OCI-LY1 (cell line): ENCODE data around the gene SRPX2.

ENCODE experiments used
- H2AFZ ChIP-seq: fragments of 200-600 bp; sonication (generic), shearing (Covaris generic); 2 replicates; pipeline ENCODE4 v1.6.0; 2014; ENCODE audit warnings: antibody characterized with exemption, mild to moderate bottlenecking, low read length
- H3F3A ChIP-seq: fragments of 200-600 bp; sonication (generic), shearing (Covaris generic); 2 replicates; pipeline ENCODE4 v1.6.0; 2014; ENCODE audit warnings: mild to moderate bottlenecking, antibody characterized with exemption, low read length, moderate library complexity; ENCODE audit not compliant: insufficient read depth
- H3K27ac ChIP-seq: fragments of 200-600 bp; sonication (generic); 2 replicates; pipeline ENCODE4 v1.5.1; 2014; ENCODE audit warnings: low read length, mixed run types, mild to moderate bottlenecking, low read depth; ENCODE audit not compliant: poor library complexity, severe bottlenecking
- H3K27me3 ChIP-seq: fragments of 200-600 bp; sonication (generic); 2 replicates; pipeline ENCODE4 v1.6.0; 2014; ENCODE audit warnings: antibody characterized with exemption, mild to moderate bottlenecking, low read length, moderate library complexity; ENCODE audit not compliant: insufficient read depth
- H3K36me3 ChIP-seq: fragments of 200-600 bp; sonication (generic); 2 replicates; pipeline ENCODE4 v1.6.1; 2014; ENCODE audit warnings: mild to moderate bottlenecking, antibody characterized with exemption, low read length, moderate library complexity, mixed read lengths; ENCODE audit not compliant: insufficient read depth
- H3K4me1 ChIP-seq: fragments of 200-600 bp; sonication (generic); 2 replicates; pipeline ENCODE4 v1.5.1; 2014; ENCODE audit warnings: mild to moderate bottlenecking, low read length, moderate library complexity; ENCODE audit not compliant: insufficient read depth, severe bottlenecking
- H3K4me2 ChIP-seq: fragments of 200-600 bp; sonication (generic), shearing (Covaris generic); 2 replicates; pipeline ENCODE4 v1.6.1; 2014; ENCODE audit warnings: low read length
- H3K4me3 ChIP-seq: fragments of 200-600 bp; sonication (generic); 2 replicates; pipeline ENCODE4 v1.5.1; 2014; ENCODE audit warnings: low read length, low read depth, mild to moderate bottlenecking, mixed read lengths; ENCODE audit not compliant: poor library complexity, severe bottlenecking
- H3K79me2 ChIP-seq: fragments of 200-600 bp; shearing (Covaris generic); 2 replicates; pipeline ENCODE4 v1.6.1; 2016; ENCODE audit warnings: mixed run types, low read length, mixed read lengths; ENCODE audit not compliant: insufficient read depth
- H3K9ac ChIP-seq: fragments of 200-600 bp; sonication (generic), shearing (Covaris generic); 2 replicates; pipeline ENCODE4 v1.6.1; 2014; ENCODE audit warnings: mild to moderate bottlenecking, low read length, mixed read lengths
- H3K9me2 ChIP-seq: fragments of 200-600 bp; sonication (generic), shearing (Covaris generic); 2 replicates; pipeline ENCODE4 v1.6.1; 2014; ENCODE audit warnings: low read depth, mild to moderate bottlenecking, low read length, mixed read lengths
- H3K9me3 ChIP-seq: fragments of 200-600 bp; shearing (Covaris generic); 2 replicates; pipeline ENCODE4 v1.6.1; 2014; ENCODE audit warnings: low read length, mixed read lengths
- H4K20me1 ChIP-seq: fragments of 200-600 bp; sonication (generic), shearing (Covaris generic); 2 replicates; pipeline ENCODE4 v1.6.0; 2016; ENCODE audit warnings: mild to moderate bottlenecking, low read length; ENCODE audit not compliant: insufficient read depth
- CTCF ChIP-seq: fragments of 200-600 bp; sonication (generic), shearing (Covaris generic); IDR thresholded peaks from 2 replicates; pipeline ENCODE4 v1.5.1; 2017; ENCODE audit warnings: mild to moderate bottlenecking, antibody characterized with exemption, low read length, moderate library complexity, mixed read lengths
- EZH2 ChIP-seq: fragments of 200-600 bp; sonication (generic), shearing (Covaris generic); IDR thresholded peaks from 2 replicates; pipeline ENCODE4 v1.8.0; 2017; ENCODE audit warnings: borderline replicate concordance, mixed run types, mild to moderate bottlenecking, antibody characterized with exemption, low read length, moderate library complexity, mixed read lengths

The SRPX2 gene

GRCh38 chrX:100685997-100686305, 42.0 kb downstream of the SRPX2 start:
- no peaks in the 10 kb centered on the region for H3F3A ChIP-seq
- no peaks in the 10 kb centered on the region for H3K79me2 ChIP-seq
- H3K9me2 ChIP-seq = no peaks in the 10 kb centered on the region
- no peak overlapping the region for H2AFZ ChIP-seq
- TF ChIP-seq CTCF (no peak), EZH2 (no peak)
- no peak overlapping the region for H3K27ac ChIP-seq
- H3K9me3 ChIP-seq = no peaks in the 10 kb centered on the region
- no peak overlapping the region for H3K4me2 ChIP-seq
- H3K36me3 ChIP-seq = no peaks in the 10 kb centered on the region
- H3K27me3 ChIP-seq = no peaks in the 10 kb centered on the region
- no peak overlapping the region for H3K9ac ChIP-seq
- H3K4me1 ChIP-seq = no peaks in the 10 kb centered on the region
- H4K20me1 ChIP-seq = no peaks in the 10 kb centered on the region
- H3K4me3 ChIP-seq = no peak overlapping the region

- Histone ChIP-seq H3K36me3 (no peaks in the 10 kb centered on the region), H3K27me3 (no peaks in the 10 kb centered on the region), H4K20me1 (no peaks in the 10 kb centered on the region), H3K79me2 (no peaks in the 10 kb centered on the region), H3K4me2 (no peak overlapping the region), H3K9me2 (no peaks in the 10 kb centered on the region), H2AFZ (no peak overlapping the region), H3K27ac (no peak overlapping the region), H3F3A (no peaks in the 10 kb centered on the region), H3K9me3 (no peaks in the 10 kb centered on the region), H3K9ac (no peak overlapping the region), H3K4me3 (no peak overlapping the region), H3K4me1 (no peaks in the 10 kb centered on the region)
- TF ChIP-seq EZH2 (no peak), CTCF (no peak)
These were observed 43.1 kb downstream of the SRPX2 start for GRCh38 chrX:100687128-100687527.

GRCh38 chrX:100687546-100687945, 43.5 kb downstream of the SRPX2 start:
- H2AFZ ChIP-seq = no peak overlapping the region
- no peaks in the 10 kb centered on the region for H3K9me2 ChIP-seq
- H3K36me3 ChIP-seq = no peaks in the 10 kb centered on the region
- H3K27me3 ChIP-seq = no peaks in the 10 kb centered on the region
- H3K4me3 ChIP-seq = no peak overlapping the region
- H3K79me2 ChIP-seq = no peaks in the 10 kb centered on the region
- H3K27ac ChIP-seq = no peak overlapping the region
- H3K9ac ChIP-seq = no peak overlapping the region
- H4K20me1 ChIP-seq = no peaks in the 10 kb centered on the region
- H3F3A ChIP-seq = no peaks in the 10 kb centered on the region
- H3K9me3 ChIP-seq = no peaks in the 10 kb centered on the region
- no peak overlapping the region for H3K4me2 ChIP-seq
- H3K4me1 ChIP-seq = no peaks in the 10 kb centered on the region
- TF ChIP-seq EZH2 (no peak), CTCF (no peak)
